Activated T-helper 1 cell treated with anti-CD3 and anti-CD28 coated beads, Interleukin-12 subunit alpha, Interleukin-12 subunit beta, Interleukin-2, Interleukin-4 antibody, amounts not matched to agents 30 ng/mL and 10 ng/mL and 1 ng/mL, durations not matched to agents 14 hours and 24 hours and 36 hours (primary cell): Measurements from ENCODE around the gene LGALS14. TPM values are rescaled to one million over a fixed set of nuclear protein-coding genes. Genes with fewer than 3 reads are reported as not detected.
A peak's percentile ranks its signal among the peaks of the same experiment; 100 is the strongest.
"Not testable (repeated sequence)": the region's sequence is repeated elsewhere in the genome, so short reads cannot be mapped to it uniquely, and the experiment has no call there.

ENCODE experiments used
- DNase-seq: peaks from one replicate; pipeline ENCODE4 v3.0.0; 2021; ENCODE audit warnings: low spot score
- H3K27ac Mint-ChIP-seq: one replicate; pipeline ENCODE4 v1.8.0; 2021; ENCODE audit warnings: mild to moderate bottlenecking, mixed read lengths
- H3K27me3 Mint-ChIP-seq: one replicate; pipeline ENCODE4 v1.8.0; 2022; ENCODE audit warnings: mild to moderate bottlenecking, moderate library complexity, mixed read lengths; ENCODE audit not compliant: insufficient read depth
- H3K36me3 Mint-ChIP-seq: one replicate; pipeline ENCODE4 v1.8.0; 2021; ENCODE audit warnings: low read depth, mixed read lengths
- H3K4me1 Mint-ChIP-seq: one replicate; pipeline ENCODE4 v1.8.0; 2021; ENCODE audit warnings: low read depth, mixed read lengths
- H3K4me3 Mint-ChIP-seq: one replicate; pipeline ENCODE4 v1.8.0; 2021; ENCODE audit warnings: mild to moderate bottlenecking, moderate library complexity, mixed read lengths
- H3K9me3 Mint-ChIP-seq: one replicate; pipeline ENCODE4 v1.8.0; 2021; ENCODE audit warnings: mixed read lengths
- intact Hi-C: fragments of 100-400 bp; cut with micrococcal nuclease; formaldehyde crosslinking; loops from one replicate; pipeline ENCODE4 v1.15.1; 2024
- total RNA-seq: library from RNA; stranded (reverse); gene quantifications from 2 replicates; pipeline ENCODE4 v1.2.3, GENCODE V29; 2022

The LGALS14 gene
- 0.56 TPM in 1 of 2 replicates, not detected in the other for total RNA-seq

DNA sequence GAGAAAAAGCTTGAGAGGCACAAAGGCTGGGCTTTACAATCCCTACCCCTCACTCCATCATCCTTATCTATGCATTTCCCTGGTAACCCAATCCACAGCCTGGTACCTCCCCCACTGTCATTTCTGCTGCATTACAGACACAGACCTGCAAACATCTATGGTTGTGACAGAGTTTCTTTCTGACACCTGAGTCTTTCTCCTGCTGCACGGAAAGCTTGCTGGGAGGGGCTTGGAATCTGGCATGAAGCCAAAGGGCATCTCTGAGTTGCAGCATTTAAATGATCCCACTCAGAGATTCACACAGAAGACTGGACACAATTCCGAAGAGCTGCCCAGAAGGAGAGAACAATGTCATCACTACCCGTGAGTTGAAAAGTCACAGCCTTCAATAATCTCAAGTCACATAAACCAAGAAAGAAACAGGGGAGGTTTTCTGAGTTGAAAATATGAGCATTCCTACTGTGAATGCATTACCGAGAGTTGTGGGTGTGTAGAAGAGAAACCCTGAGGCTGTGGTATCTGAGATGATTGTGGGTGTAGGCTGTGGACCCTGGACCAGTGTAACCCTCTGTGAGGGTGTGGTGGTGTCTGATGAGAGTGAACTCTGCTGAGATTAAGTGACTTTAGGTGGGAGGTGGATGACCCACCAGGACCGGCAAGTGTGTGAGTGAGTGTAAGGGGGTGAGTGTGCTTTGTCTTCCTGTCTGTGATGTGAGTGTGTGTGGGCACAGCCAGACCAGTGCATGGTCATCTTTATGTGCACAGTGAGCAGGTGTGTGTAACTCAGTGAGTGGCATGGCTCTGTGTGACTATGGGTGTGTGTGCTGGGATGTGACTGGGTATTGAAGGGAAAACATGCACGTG is at the start of gene LGALS14:
Gene LGALS14 (plus strand): TSS at position 301 of the 864 bp plus-strand sequence. CDS start 48 bp downstream, at position 349.
- Mint-ChIP-seq H3K27me3 (no peaks in the 10 kb centered on the region), H3K4me1 (peaks cover 34% of the 10 kb centered on the region), H3K9me3 (peaks cover 26% of the 10 kb centered on the region), H3K36me3 (peaks cover 14% of the 10 kb centered on the region), H3K4me3 (peak within 1 kb of the TSS; percentile 53), H3K27ac (peak within 1 kb of the TSS; percentile 88)
- no peak for DNase-seq
- intact Hi-C loops, result loop anchor here (1.0 kb wide), 2 partner anchors 25 to 36 kb away; no protein-coding TSS in a partner anchor

GRCh38 chr19:39655613-39656012 is 48.7 kb upstream of the LGALS14 start, which contains the start of gene LGALS16:
Gene LGALS16, plus strand, starts transcription at chr19:39655913. Its CDS starts 49 bp downstream, at chr19:39655962.
- H3K4me1 Mint-ChIP-seq, result no peaks in the 10 kb centered on the region
- H3K9me3 Mint-ChIP-seq, result no peaks in the 10 kb centered on the region
- DNase-seq, result no peak
- intact Hi-C loops, result no loop called here
- H3K36me3 Mint-ChIP-seq, result no peaks in the 10 kb centered on the region
- H3K4me3 Mint-ChIP-seq, result no peak within 1 kb of the TSS
- no peak within 1 kb of the TSS for H3K27ac Mint-ChIP-seq
- peaks cover 14% of the 10 kb centered on the region for H3K27me3 Mint-ChIP-seq

GRCh38 chr19:39659791-39660190 is 44.5 kb upstream of the LGALS14 start:
- Mint-ChIP-seq H3K36me3 (no peaks in the 10 kb centered on the region), H3K4me1 (no peaks in the 10 kb centered on the region), H3K9me3 (no peaks in the 10 kb centered on the region), H3K27me3 (peaks cover 8% of the 10 kb centered on the region), H3K4me3 (no peak overlapping the region), H3K27ac (no peak overlapping the region)
- no peak for DNase-seq
- intact Hi-C loops, result no loop called here

DNA sequence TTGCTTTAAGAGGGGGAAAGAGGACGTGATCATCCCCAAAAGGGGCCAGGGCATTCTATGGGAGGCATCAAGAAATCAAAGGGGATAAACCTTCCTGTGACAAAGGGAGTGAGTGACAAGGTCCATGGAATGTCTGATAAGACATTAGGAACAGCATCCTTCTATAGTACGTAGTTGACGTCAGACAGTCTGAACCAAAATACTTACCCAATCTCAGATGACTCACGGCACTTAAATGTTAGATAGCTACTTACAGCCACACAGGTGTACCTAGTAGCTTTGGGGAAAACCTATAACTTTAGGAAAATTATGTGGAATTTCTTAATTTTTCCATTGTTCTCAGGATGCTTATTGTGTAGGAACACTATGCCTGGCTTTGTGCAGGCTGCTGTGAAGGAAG is 43.6 kb upstream of the LGALS14 start:
- intact Hi-C loops, result no loop called here
- Mint-ChIP-seq H3K27me3 (peaks cover 8% of the 10 kb centered on the region), H3K9me3 (no peaks in the 10 kb centered on the region), H3K4me1 (no peaks in the 10 kb centered on the region), H3K4me3 (no peak overlapping the region), H3K27ac (no peak overlapping the region), H3K36me3 (no peaks in the 10 kb centered on the region)
- no peak for DNase-seq

DNA sequence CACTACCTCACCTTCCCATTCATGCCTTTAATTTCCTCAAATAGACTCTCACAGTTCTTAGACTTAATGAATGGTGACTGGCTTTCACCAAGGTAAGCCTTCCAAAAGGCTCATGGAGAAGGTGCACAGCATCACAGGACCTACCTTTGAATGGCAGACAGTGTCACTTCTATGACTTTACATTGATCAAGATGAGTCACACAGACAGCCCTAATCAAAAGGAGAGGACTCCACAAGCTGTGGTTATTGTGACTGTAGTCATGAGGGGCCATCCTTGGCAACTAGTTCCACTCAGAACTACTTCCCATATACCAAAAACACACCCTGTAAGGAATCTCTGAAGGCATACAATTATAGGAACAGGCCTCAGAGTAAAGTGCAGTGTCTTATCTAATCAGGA is 42.7 kb upstream of the LGALS14 start:
- no peaks in the 10 kb centered on the region for H3K9me3 Mint-ChIP-seq

DNA sequence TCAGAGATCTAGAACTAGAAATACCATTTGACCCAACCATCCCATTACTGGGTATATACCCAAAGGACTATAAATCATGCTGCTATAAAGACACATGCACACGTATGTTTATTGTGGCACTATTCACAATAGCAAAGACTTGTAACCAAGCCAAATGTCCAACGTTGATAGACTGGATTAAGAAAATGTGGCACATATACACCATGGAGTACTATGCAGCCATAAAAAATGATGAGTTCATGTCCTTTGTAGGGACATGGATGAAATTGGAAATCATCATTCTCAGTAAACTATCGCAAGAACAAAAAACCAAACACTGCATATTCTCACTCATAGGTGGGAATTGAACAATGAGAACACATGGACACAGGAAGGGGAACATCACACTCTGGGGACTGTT is 34.4 kb upstream of the LGALS14 start:
- intact Hi-C loops, result loop anchor here (5.0 to 10.0 kb wide), 2 partner anchors 273 to 545 kb away; partner anchors contain the start of gene PAK4
- peaks cover 19% of the 10 kb centered on the region for H3K4me1 Mint-ChIP-seq

More for the DNA sequence above, 42.7 kb upstream of the LGALS14 start:
- Mint-ChIP-seq H3K27ac (no peak overlapping the region), H3K36me3 (no peaks in the 10 kb centered on the region), H3K27me3 (peaks cover 8% of the 10 kb centered on the region), H3K4me3 (no peak overlapping the region), H3K4me1 (no peaks in the 10 kb centered on the region)
- intact Hi-C loops, result no loop called here
- DNase-seq, result no peak

DNA sequence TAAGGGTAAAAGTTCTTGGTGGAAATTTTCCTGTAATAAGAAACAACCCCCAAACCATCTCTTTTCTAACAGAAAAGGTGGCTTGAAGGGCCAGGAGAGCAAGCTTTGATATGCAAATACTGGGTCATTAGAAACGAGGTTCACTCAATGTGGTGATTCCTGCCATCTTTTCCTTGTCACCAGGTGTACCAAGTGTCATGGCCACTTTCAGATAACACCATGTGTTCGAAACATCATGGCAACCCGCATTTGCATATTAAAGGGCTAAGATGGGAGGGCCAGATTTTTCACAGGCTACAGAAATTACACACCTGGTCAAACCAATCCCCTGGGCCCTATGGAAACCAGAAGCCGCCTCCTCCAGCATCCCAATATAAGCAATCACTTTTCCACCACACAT is 33.3 kb upstream of the LGALS14 start:
- Mint-ChIP-seq H3K4me1 (peaks cover 28% of the 10 kb centered on the region), H3K27ac (no peak overlapping the region), H3K4me3 (no peak overlapping the region), H3K36me3 (peaks cover 2% of the 10 kb centered on the region), H3K27me3 (peaks cover 5% of the 10 kb centered on the region), H3K9me3 (no peaks in the 10 kb centered on the region)
- no peak for DNase-seq
- intact Hi-C loops, result loop anchor here (5.0 to 10.0 kb wide), 2 partner anchors 274 to 546 kb away; partner anchors contain the start of gene PAK4

More for the DNA sequence above, 34.4 kb upstream of the LGALS14 start:
- not testable (repeated sequence) for H3K27me3 Mint-ChIP-seq, H3K4me3 Mint-ChIP-seq, H3K27ac Mint-ChIP-seq, H3K36me3 Mint-ChIP-seq, H3K9me3 Mint-ChIP-seq, DNase-seq

- Mint-ChIP-seq H3K4me3 (no peak overlapping the region), H3K9me3 (no peaks in the 10 kb centered on the region), H3K4me1 (peaks cover 32% of the 10 kb centered on the region), H3K27ac (no peak overlapping the region), H3K36me3 (peaks cover 2% of the 10 kb centered on the region), H3K27me3 (peaks cover 5% of the 10 kb centered on the region)
- DNase-seq, result peak; percentile 50
- intact Hi-C loops, result loop anchor here (1.0 to 10.0 kb wide), 4 partner anchors 121 to 547 kb away; partner anchors contain the start of gene PAK4
Measured at GRCh38 chr19:39671739-39672363, 32.4 kb upstream of the LGALS14 start.

GRCh38 chr19:39672473-39672872 is 31.8 kb upstream of the LGALS14 start:
- H3K4me3 Mint-ChIP-seq, result no peak overlapping the region
- peaks cover 2% of the 10 kb centered on the region for H3K27me3 Mint-ChIP-seq
- H3K36me3 Mint-ChIP-seq, result peaks cover 2% of the 10 kb centered on the region
- no peaks in the 10 kb centered on the region for H3K9me3 Mint-ChIP-seq
- peaks cover 32% of the 10 kb centered on the region for H3K4me1 Mint-ChIP-seq
- DNase-seq, result no peak
- intact Hi-C loops, result loop anchor here (1.0 to 10.0 kb wide), 4 partner anchors 121 to 548 kb away; partner anchors contain the start of gene PAK4
- H3K27ac Mint-ChIP-seq, result no peak overlapping the region

- intact Hi-C loops, result loop anchor here (1.0 to 10.0 kb wide), 3 partner anchors 92 to 549 kb away; partner anchors contain the start of gene PAK4
Measured at GRCh38 chr19:39673862-39674261, 30.4 kb upstream of the LGALS14 start.

GRCh38 chr19:39676004-39676403 is 28.3 kb upstream of the LGALS14 start:
- peak overlapping the region; percentile 60 for H3K4me3 Mint-ChIP-seq
- peaks cover 1% of the 10 kb centered on the region for H3K27me3 Mint-ChIP-seq
- no peaks in the 10 kb centered on the region for H3K36me3 Mint-ChIP-seq
- intact Hi-C loops, result loop anchor here (1.0 to 10.0 kb wide), 2 partner anchors 93 to 551 kb away; partner anchors contain the start of gene PAK4
- H3K9me3 Mint-ChIP-seq, result no peaks in the 10 kb centered on the region
- peak overlapping the region; percentile 72 for H3K27ac Mint-ChIP-seq
- DNase-seq, result no peak
- peaks cover 63% of the 10 kb centered on the region for H3K4me1 Mint-ChIP-seq

More at GRCh38 chr19:39673862-39674261, 30.4 kb upstream of the LGALS14 start:
- H3K27me3 Mint-ChIP-seq, H3K9me3 Mint-ChIP-seq, H3K4me3 Mint-ChIP-seq, DNase-seq, H3K36me3 Mint-ChIP-seq, H3K27ac Mint-ChIP-seq: not testable (repeated sequence)
- peaks cover 42% of the 10 kb centered on the region for H3K4me1 Mint-ChIP-seq

GRCh38 chr19:39677961-39678889 is 26.1 kb upstream of the LGALS14 start:
- peak overlapping the region; percentile 71 for H3K4me3 Mint-ChIP-seq
- peaks cover 1% of the 10 kb centered on the region for H3K27me3 Mint-ChIP-seq
- H3K27ac Mint-ChIP-seq, result peak overlapping the region; percentile 78
- H3K36me3 Mint-ChIP-seq, result peaks cover 3% of the 10 kb centered on the region
- intact Hi-C loops, result loop anchor here (2.0 to 10.0 kb wide), 2 partner anchors 197 to 553 kb away; partner anchors contain the start of genes PAK4 and TIMM50
- no peak for DNase-seq
- peaks cover 58% of the 10 kb centered on the region for H3K4me1 Mint-ChIP-seq
- H3K9me3 Mint-ChIP-seq, result no peaks in the 10 kb centered on the region
